IPS-NIHi7 (cell line): ENCODE measurements around the gene HIBADH.
"Not testable (repeated sequence)": the region's sequence is repeated elsewhere in the genome, so short reads cannot be mapped to it uniquely, and the experiment has no call there.

ENCODE experiments used
- DNase-seq: peaks from one replicate; pipeline ENCODE4 v3.0.0; 2012; ENCODE audit warnings: mixed read lengths; ENCODE audit errors: extremely low spot score

HIBADH gene

GRCh38 chr7:27601217-27601616, 61.5 kb downstream of the HIBADH start:
- no peak for DNase-seq

GRCh38 chr7:27600247-27600646, 62.4 kb downstream of the HIBADH start:
- DNase-seq: no peak

- DNase-seq: no peak
Measured at GRCh38 chr7:27595009-27595408, 67.7 kb downstream of the HIBADH start.

GRCh38 chr7:27593226-27593625, 69.5 kb downstream of the HIBADH start:
- DNase-seq: no peak

- no peak for DNase-seq
Measured at GRCh38 chr7:27590416-27590815, 72.3 kb downstream of the HIBADH start.

- DNase-seq: no peak
Measured at GRCh38 chr7:27587429-27587828, 75.3 kb downstream of the HIBADH start.

GRCh38 chr7:27586825-27587224, 75.9 kb downstream of the HIBADH start:
- no peak for DNase-seq

- DNase-seq: no peak
Measured at GRCh38 chr7:27585781-27586447, 76.8 kb downstream of the HIBADH start.

- no peak for DNase-seq
Measured at GRCh38 chr7:27581906-27582305, 80.8 kb downstream of the HIBADH start.

GRCh38 chr7:27581119-27581518, 81.6 kb downstream of the HIBADH start:
- no peak for DNase-seq

GRCh38 chr7:27579565-27579964, 83.1 kb downstream of the HIBADH start:
- no peak for DNase-seq

GRCh38 chr7:27578169-27578568, 84.5 kb downstream of the HIBADH start:
- not testable (repeated sequence) for DNase-seq

GRCh38 chr7:27576360-27576944, 86.2 kb downstream of the HIBADH start:
- peak; percentile 21 for DNase-seq

- DNase-seq: no peak
Measured at GRCh38 chr7:27575613-27576012, 87.1 kb downstream of the HIBADH start.

- no peak for DNase-seq
Measured at GRCh38 chr7:27569106-27569505, 93.6 kb downstream of the HIBADH start.

- DNase-seq: no peak
Measured at GRCh38 chr7:27567266-27567665, 95.4 kb downstream of the HIBADH start.

- DNase-seq: peak; percentile 17
Measured at GRCh38 chr7:27564881-27565482, 97.7 kb downstream of the HIBADH start.

- DNase-seq: no peak
Measured at GRCh38 chr7:27560706-27561235, 101.9 kb downstream of the HIBADH start.

GRCh38 chr7:27555670-27556069, 107.0 kb downstream of the HIBADH start:
- DNase-seq: no peak

- no peak for DNase-seq
Measured at GRCh38 chr7:27554826-27555225, 107.9 kb downstream of the HIBADH start.

- DNase-seq: no peak
Measured at GRCh38 chr7:27553273-27553672, 109.4 kb downstream of the HIBADH start.

- DNase-seq: no peak
Measured at GRCh38 chr7:27551803-27552400, 110.8 kb downstream of the HIBADH start.

- no peak for DNase-seq
Measured at GRCh38 chr7:27549606-27550005, 113.1 kb downstream of the HIBADH start.
